GM18526 (cell line): ENCODE results near the gene HEYL.

Experiments used
- POLR2A ChIP-seq: IDR thresholded peaks from 3 replicates; pipeline ENCODE4 v1.6.1; 2011; ENCODE audit not compliant: insufficient read length; ENCODE audit errors: extremely low read depth

The HEYL gene

DNA sequence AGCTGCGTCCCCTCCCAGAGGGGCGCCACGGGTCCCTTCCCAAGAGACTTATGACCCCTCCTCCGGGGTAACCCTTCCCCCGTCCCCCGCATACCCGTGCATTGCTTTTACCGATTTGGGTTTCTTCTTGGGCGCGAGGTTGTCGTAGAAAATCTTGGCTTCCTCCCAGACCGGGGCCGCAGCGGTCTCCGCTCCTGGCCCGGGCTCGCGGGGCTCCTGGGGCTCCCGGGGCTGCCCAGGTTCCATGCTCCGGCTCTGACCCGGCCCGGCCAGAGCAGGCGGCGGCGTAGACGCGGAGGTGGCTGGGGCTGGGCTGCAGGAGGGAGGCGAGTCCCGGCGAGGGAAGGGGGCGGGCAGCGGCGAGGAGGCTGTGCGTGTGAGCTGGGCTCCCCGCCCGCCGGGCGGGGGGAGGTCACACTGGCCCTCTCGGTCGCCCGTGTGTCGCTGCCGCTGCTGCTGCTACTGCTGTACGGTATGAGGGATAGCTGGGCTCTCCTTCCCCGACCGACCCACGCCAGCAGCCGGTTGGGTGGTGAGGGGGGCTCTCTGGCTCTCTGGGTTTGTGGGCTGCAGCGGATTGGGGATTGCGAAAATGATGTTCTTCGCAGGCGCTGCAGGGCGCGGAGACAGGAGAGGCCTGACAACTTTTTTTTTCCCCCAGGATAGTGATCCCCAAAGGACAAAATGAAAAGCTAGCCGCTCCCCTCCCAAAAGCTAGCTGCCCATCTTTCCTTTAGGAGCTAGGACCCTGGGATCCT lies 32.5 kb upstream of the HEYL start, which contains the start of gene NT5C1A:
TSS of gene NT5C1A (minus strand) at position 315 of the 758 bp plus-strand sequence. CDS start at position 246, 69 bp downstream.
- TF ChIP-seq POLR2A, result no peak

DNA sequence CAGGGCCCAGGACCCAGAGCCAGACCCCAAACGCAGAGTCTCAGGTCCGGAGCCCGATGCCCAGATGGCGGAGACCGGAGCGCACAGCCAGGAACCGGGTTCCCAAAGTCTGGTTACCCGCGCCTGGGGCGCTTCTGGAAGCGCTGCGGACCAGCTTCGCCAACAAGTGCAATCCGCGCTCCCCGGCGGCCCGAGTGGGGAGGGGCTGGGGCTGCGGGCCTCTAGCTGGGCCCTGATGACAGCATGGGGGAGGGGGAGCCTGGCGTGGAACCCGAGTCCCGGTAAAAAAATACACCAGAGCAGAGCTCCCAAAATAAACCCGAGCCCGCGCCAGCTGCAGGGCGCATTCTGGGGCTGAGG lies 32.0 kb upstream of the HEYL start:
- TF ChIP-seq POLR2A, result no peak

DNA sequence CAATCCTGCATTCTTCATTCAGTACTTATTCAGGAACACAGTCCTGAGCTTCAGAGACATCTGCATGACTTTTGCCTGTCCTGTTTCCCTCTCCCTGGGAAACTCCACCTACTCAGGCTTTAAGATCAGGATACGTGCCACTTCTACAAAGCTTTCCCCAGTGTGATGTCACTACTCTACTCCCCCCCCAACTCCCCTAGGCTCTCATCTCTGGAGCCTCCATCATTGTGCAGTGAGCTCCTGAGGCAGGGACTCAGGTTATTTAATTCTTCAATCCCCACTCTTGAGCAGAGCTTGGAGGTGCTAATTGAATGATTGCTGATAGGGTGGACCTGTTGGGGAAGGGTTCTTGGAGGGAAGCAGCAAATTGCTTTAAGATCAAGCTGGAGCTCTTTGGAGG lies 31.2 kb upstream of the HEYL start:
- no peak for TF ChIP-seq POLR2A

DNA sequence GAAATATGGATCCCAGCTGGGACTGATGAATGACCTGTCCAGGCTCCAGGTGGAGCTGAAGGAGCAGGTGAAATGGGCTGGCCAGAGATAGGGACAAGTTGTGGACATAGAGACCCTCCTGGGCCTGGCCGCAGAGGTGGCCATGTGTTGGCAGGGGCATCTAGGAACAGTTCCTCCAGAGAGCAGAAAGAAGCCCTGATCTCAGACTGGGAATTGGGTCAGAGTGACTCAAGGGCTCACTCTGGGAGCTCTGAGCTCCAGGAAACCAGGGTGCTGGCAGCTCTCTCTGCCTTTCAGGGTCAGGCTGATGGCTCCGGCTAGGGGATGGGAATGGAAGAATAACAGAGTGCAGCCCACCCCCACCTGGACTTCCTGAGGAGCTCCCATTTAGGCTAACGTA lies 29.5 kb upstream of the HEYL start:
- TF ChIP-seq POLR2A, result no peak

DNA sequence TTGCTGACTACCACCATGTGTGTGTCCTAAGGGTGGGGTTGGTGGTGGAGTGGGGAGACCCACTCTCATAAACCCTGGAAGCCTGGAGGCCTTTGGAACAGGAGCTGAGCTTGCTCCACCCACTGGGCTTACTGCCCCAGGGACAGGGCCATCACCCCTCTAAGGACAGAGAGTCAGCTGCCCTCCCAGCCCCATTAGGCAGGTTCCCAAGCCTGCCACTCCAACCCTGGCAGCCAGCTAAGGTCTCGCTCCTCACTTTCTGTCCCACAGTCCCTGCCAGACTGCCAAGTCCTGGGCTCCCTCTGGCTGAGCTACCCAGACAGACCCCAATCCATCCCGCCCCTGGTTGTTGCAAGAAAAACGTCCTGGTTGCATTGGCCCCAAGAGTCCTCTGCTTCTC lies 28.7 kb upstream of the HEYL start:
- no peak for TF ChIP-seq POLR2A

DNA sequence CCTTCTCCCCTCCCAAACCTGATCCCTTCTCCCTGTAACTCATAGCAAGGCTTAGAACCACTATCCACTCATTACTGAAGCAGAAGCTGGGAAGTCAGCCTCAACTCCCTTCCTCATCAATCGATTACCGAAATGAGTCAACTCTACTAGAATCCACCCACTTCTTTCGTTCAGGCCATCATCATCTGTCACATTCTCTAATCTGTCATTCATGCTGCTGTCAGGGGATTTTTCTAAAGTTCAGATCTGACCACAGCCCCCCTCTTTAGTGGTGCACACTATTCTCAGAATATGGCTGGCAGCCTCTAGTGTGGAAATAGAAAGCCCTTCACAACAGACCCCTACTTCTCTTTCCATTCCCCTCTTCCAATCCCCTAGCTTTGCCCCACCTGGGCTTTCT lies 27.3 kb upstream of the HEYL start:
- no peak for TF ChIP-seq POLR2A

DNA sequence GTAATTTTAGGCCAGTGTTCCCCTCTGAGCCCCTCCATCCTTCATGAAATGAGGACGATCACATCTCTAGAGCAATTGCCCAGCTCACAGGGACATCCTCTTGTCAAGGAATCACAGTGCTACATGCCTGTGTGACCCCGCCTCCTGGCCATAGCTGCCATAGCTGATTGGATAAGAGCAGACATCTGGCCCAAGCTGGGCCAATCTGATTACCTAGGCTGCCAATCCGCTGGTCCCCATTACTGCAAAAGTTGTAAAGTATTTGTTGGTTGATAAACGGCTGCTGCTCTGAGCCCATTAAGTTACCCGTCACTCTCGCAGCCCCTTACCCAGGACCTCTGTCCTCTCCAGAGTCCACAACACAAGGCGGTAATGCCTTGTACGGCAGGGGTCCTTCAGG lies 24.1 kb upstream of the HEYL start:
- TF ChIP-seq POLR2A, result no peak

DNA sequence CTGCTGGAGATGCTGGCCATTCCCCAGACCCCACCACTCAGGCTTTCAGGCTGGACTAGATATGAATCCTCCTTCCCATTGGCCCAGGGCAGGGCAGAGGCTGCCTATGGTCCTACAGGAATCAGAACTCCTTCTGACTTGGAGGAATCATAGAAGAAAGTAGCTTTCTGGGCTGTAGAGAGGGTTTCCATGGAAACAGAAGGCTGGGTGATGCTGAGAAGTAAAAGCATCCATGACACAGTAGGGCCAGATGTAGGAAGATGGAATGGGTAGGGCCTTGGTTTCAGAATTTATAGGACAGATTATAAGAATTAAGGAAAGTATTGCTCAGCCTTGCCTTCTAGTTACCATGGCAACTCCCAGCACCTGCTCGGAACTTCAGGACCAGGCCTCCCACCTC lies 23.4 kb upstream of the HEYL start:
- no peak for TF ChIP-seq POLR2A

DNA sequence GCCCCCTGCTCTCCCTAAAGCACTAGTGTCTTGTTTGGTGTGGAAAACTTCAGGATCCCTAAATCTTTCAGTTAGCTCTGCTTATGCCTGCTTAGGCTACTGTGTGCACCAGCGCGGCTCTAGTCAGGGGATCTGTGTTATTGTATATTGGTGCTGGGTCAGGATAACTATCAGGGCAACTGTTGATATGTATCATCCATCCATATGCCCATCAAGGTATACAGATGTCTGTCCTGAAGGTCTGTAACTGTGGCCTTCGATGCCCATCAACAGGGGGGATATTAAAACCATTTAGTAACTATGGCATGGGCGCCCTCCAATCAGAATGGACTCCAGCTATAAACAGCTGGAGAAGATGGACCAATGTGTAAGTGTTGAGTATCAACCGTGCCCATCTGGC lies 20.1 kb upstream of the HEYL start:
- no peak for TF ChIP-seq POLR2A

DNA sequence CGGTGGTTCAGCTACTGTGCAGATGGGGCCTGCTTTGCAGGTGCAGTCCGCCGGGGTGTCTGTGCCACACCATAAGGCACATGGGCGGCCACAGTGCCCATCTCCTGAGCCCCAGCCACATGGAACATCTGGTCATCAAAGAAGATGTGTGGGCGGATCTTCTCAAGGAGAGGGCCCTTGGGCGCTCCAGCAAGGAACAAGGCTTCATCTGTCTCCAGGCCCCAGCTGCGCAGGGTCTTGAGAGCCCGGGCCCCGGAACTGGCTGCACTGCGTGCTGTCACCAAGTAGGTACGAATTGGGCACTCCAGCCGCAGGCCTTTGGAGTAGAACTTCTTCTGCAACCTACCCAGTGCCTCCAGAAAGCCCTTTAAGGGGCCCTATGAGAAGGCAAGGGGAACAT lies 19.7 kb upstream of the HEYL start:
- TF ChIP-seq POLR2A, result no peak

DNA sequence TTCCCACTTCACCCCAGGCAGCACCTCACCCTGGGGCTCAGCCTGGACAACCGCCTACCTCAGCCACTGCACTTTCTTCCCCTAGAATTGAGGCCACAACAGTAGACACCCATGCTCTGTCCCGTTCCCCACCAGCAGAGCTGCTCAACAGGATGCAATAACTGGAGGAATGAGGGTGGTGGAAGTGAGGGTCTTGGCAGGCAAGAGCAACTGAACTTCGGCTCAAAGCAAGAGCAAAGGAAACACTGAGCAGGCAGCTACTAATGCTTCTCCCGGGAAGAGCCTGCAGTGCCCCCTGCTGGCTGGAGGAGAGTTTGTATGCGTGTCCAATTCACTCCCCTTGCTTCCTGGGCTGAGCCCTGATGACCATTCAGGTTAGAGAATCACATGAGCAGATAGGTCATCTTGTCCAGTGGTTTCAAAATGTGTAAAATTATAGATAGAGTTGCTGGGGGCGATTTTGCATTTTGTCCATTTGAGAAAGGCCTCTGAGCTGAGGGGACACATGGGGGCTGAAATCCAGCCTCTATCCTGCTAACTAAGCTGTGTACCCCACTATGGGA lies 18.6 kb upstream of the HEYL start:
- TF ChIP-seq POLR2A, result no peak

DNA sequence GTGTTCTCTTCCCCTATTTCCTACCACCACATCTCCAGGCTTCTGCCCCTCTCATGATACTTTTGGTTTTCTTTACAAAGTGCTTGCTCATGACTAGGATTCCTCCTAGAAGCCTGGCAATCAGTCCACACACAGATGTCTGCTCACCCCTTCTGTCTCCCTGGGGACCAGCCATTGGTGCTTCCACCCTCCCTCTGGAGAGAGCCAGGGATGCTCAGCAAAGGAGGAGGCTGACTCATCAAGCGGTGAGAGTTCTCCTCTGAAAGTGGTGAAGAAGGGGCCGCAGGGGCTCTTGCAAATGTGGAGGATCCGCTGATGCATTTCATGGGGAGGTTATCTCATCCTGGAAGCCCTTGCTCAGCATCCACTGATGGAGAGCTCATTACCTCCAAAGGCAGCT lies 18.0 kb upstream of the HEYL start:
- no peak for TF ChIP-seq POLR2A

DNA sequence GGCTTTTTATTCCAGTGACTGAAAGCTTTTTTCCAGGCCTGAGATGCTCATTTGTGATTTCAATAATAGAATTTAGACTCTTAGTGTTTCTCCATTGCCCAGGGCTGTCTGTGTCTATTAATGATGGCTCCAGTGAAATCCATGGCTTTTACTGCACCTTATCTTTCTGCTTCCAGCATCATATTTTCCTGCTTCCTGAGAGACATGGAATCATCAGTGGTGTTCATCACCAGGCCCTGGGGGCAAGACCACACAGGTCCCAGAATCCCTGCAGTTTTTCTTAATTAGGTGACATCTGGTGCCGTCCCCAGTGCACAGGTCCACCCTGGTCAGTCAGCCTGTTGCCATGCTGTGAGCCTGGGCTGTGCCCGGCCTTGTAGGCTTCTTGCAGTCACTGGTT lies 16.9 kb upstream of the HEYL start:
- no peak for TF ChIP-seq POLR2A

DNA sequence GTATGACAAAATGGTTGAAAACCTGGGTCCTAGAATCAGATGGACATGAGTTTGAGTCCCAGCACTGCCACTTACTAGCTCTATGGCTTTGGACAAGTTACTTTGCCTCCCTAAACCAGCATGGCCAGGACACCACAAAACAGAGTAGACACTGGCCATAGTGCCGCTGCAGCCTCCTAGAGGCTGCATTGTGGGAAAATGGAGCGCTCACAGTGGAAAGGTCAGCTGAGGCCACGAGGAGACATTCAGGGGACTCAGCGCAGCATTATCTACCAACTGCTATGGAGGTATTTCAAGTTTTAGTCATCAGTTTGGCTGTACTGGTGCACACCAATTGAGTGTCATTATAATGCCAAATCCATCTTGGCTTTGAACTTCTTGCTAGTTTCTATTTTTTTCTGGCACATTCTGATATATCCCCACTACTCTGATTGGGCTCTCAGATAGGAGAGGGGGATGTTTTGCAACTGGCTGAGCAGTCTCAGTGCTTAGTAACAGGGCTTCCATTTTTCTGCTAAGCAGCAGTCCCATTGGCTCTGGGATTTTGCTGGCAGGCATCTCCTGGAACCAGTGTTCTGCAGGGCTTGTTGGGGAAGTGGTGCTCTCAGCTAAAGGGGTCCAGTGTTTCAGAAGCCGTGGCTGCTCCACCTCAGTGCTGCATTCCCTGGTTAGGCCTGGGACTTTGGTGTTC lies 16.3 kb upstream of the HEYL start:
- no peak for TF ChIP-seq POLR2A

DNA sequence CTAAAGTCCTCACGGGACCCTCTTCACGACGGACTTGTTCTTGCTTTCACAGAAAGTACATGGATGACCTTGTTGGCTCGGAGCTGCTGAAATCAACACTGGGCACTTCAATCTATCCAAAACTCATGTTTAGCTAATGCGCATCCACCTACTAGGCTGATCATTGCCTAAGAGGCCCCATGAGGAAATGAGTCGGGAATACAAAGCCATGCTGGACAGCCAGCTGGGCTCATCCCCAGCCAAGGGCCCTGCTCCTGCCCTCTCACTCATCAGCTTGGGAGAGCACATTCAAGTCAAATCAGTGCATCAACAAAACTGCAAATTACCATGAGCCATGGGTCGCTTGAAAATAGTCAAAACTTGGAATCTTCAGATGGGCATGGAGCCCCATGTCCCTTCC lies 14.8 kb upstream of the HEYL start:
- TF ChIP-seq POLR2A, result no peak

DNA sequence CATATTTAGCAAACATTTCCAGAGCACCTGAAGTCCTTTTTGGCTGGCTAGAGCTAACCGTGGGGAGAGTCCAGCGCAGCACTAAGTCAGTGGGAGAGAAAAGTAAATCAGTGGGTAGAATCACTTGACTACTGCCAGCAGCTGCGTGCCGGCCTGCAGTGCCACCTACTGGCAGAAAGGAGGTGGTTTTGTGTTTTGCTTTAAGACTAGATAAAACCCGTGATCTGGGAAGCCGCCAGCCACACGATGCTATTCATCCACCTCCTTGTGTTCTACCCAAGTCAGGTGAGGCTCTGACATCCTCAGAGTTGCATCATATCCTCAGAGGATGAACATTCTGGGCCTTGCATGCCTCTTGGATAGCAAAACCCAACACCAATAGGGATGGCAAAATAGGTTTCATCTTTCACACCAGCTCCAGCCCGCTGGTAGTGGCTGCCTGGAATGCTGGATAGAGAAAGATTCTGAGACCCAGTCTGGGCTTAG lies 14.1 kb upstream of the HEYL start:
- no peak for TF ChIP-seq POLR2A
